Coronary artery (tissue), 2 donors: Measurements from ENCODE around the gene TTLL12.

Source experiments
- DNase-seq: peaks from one replicate; pipeline ENCODE4 v3.0.0-alpha.2; 2017; ENCODE audit warnings: low spot score
- H3K27ac ChIP-seq, 2 donors: fragments of 200-600 bp; sonication (generic); one replicate each; pipeline ENCODE4 v1.5.1; 2016 to 2019
- H3K4me3 ChIP-seq: fragments of 200-600 bp; sonication (generic); 2 replicates; pipeline ENCODE4 v1.5.1; 2016; ENCODE audit warnings: mild to moderate bottlenecking, moderate library complexity
- CTCF ChIP-seq: fragments of 200-600 bp; sonication (generic); IDR thresholded peaks from one replicate; pipeline ENCODE4 v1.5.1; 2019; ENCODE audit warnings: antibody characterized with exemption

Gene TTLL12

GRCh38 chr22:43180670-43181069 lies 6.3 kb downstream of the TTLL12 start:
- no peak for DNase-seq
- Histone ChIP-seq H3K27ac (no peak overlapping the region), H3K4me3 (no peak overlapping the region)
- TF ChIP-seq CTCF = no peak

GRCh38 chr22:43179911-43180195 lies 7.1 kb downstream of the TTLL12 start:
- H3K4me3 ChIP-seq = no peak overlapping the region
- no peak for TF ChIP-seq CTCF
- no peak for DNase-seq
- H3K27ac ChIP-seq = no peak overlapping the region

GRCh38 chr22:43179146-43179910 lies 7.6 kb downstream of the TTLL12 start:
- no peak for TF ChIP-seq CTCF
- DNase-seq = no peak
- H3K4me3 ChIP-seq = no peak overlapping the region
- no peak overlapping the region for H3K27ac ChIP-seq

GRCh38 chr22:43177479-43177878 lies 9.5 kb downstream of the TTLL12 start:
- TF ChIP-seq CTCF = no peak
- Histone ChIP-seq H3K27ac (no peak overlapping the region), H3K4me3 (no peak overlapping the region)
- DNase-seq = no peak

- H3K4me3 ChIP-seq = no peak overlapping the region
- no peak for DNase-seq
- no peak for TF ChIP-seq CTCF
- no peak overlapping the region for H3K27ac ChIP-seq
These were observed 10.8 kb downstream of the TTLL12 start for GRCh38 chr22:43176090-43176489.

GRCh38 chr22:43174941-43175531 lies 11.9 kb downstream of the TTLL12 start:
- DNase-seq = no peak
- no peak overlapping the region for H3K27ac ChIP-seq
- H3K4me3 ChIP-seq = no peak overlapping the region
- no peak for TF ChIP-seq CTCF
